ENCODE data around the gene CNNM1.

Gene CNNM1

GRCh38 chr10:99339077-99339476, 9.9 kb downstream of the CNNM1 start:
- DNase-seq = no peak

GRCh38 chr10:99339563-99340047, 10.4 kb downstream of the CNNM1 start:
- DNase-seq = no peak

GRCh38 chr10:99340650-99341049, 11.5 kb downstream of the CNNM1 start:
- DNase-seq = no peak

- DNase-seq = no peak
Observed at GRCh38 chr10:99341248-99341647, 12.1 kb downstream of the CNNM1 start.

GRCh38 chr10:99341860-99342490, 12.8 kb downstream of the CNNM1 start:
- DNase-seq = no peak

GRCh38 chr10:99343262-99343661, 14.1 kb downstream of the CNNM1 start:
- no peak for DNase-seq

- DNase-seq = no peak
Observed at GRCh38 chr10:99344715-99345114, 15.6 kb downstream of the CNNM1 start.

- DNase-seq = peak; percentile 10
Observed at GRCh38 chr10:99345350-99345749, 16.2 kb downstream of the CNNM1 start.

GRCh38 chr10:99346247-99346646, 17.1 kb downstream of the CNNM1 start:
- DNase-seq = no peak

GRCh38 chr10:99347672-99348071, 18.5 kb downstream of the CNNM1 start:
- no peak for DNase-seq

GRCh38 chr10:99353182-99353581, 24.0 kb downstream of the CNNM1 start:
- DNase-seq = no peak

- no peak for DNase-seq
Observed at GRCh38 chr10:99357691-99358090, 28.5 kb downstream of the CNNM1 start.

GRCh38 chr10:99358101-99358500, 28.9 kb downstream of the CNNM1 start:
- no peak for DNase-seq

- no peak for DNase-seq
Observed at GRCh38 chr10:99360934-99361333, 31.8 kb downstream of the CNNM1 start.

- DNase-seq = no peak
Observed at GRCh38 chr10:99364125-99364524, 35.0 kb downstream of the CNNM1 start.

- no peak for DNase-seq
Observed at GRCh38 chr10:99365311-99365710, 36.2 kb downstream of the CNNM1 start.

- DNase-seq = no peak
Observed at GRCh38 chr10:99365736-99366135, 36.6 kb downstream of the CNNM1 start.

GRCh38 chr10:99366666-99367065, 37.5 kb downstream of the CNNM1 start:
- no peak for DNase-seq

GRCh38 chr10:99368646-99369045, 39.5 kb downstream of the CNNM1 start:
- no peak for DNase-seq

- no peak for DNase-seq
Observed at GRCh38 chr10:99369126-99369525, 40.0 kb downstream of the CNNM1 start.

- no peak for DNase-seq
Observed at GRCh38 chr10:99369551-99369950, 40.4 kb downstream of the CNNM1 start.

- DNase-seq = no peak
Observed at GRCh38 chr10:99370993-99371392, 41.8 kb downstream of the CNNM1 start.

- DNase-seq = no peak
Observed at GRCh38 chr10:99372546-99373271, 43.6 kb downstream of the CNNM1 start.

GRCh38 chr10:99374526-99374925, 45.4 kb downstream of the CNNM1 start:
- no peak for DNase-seq

GRCh38 chr10:99374972-99375371, 45.8 kb downstream of the CNNM1 start:
- no peak for DNase-seq
